Gastrocnemius medialis (tissue), 4 donors: ENCODE measurements around the gene GFOD1.

ENCODE experiments used
- CTCF ChIP-seq, 5 experiments: fragments of 450-650 bp in 3 of 5; fragments of 200-600 bp in 2 of 5; sonication (generic) in 2 of 5; IDR thresholded peaks in 4 of 5; conservative IDR thresholded peaks in 1 of 5; 1 replicate in 4 of 5; 2 replicates in 1 of 5; pipeline ENCODE4 v1.5.1; 2016 to 2019; ENCODE audit warnings: antibody characterized with exemption in 5 of 5, mild to moderate bottlenecking in 3 of 5, moderate library complexity in 3 of 5
- POLR2A ChIP-seq, 2 donors: fragments of 450-650 bp; IDR thresholded peaks; one replicate each; pipeline ENCODE4 v1.6.1; 2017; ENCODE audit warnings: antibody characterized with exemption in 2 of 2, mild to moderate bottlenecking in 2 of 2, moderate library complexity in 2 of 2

- no peak for TF ChIP-seq CTCF (IDR thresholded peaks at IDR 0.05 in 4 of 5, conservative IDR thresholded peaks at IDR 0.05 in 1 of 5)
- no peak for TF ChIP-seq POLR2A (IDR thresholded peaks at IDR 0.05)
Observed at GRCh38 chr6:13362412-13362811, 125.0 kb downstream of the GFOD1 start.
